Mucosa of rectum (tissue), 2 donors: ENCODE results near the gene HSD17B12.

ENCODE experiments used
- H3K27ac ChIP-seq, 2 donors: one replicate each; pipeline ENCODE4 v1.7.0; 2013; ENCODE audit warnings: inconsistent platforms in 2 of 2, low read depth in 2 of 2, low read length in 2 of 2
- H3K27me3 ChIP-seq, 2 donors: one replicate each; pipeline ENCODE4 v1.7.0; 2013; ENCODE audit warnings: low read length in 2 of 2; ENCODE audit not compliant: control insufficient read depth in 2 of 2, insufficient read depth in 2 of 2
- H3K36me3 ChIP-seq, 2 donors: one replicate each; pipeline ENCODE4 v1.7.0; 2013; ENCODE audit warnings: low read length in 2 of 2; ENCODE audit not compliant: control insufficient read depth in 2 of 2, insufficient read depth in 2 of 2
- H3K4me1 ChIP-seq, 2 donors: one replicate each; pipeline ENCODE4 v1.7.0; 2013; ENCODE audit warnings: low read length in 2 of 2, mild to moderate bottlenecking in 1 of 2; ENCODE audit not compliant: control insufficient read depth in 2 of 2, insufficient read depth in 2 of 2
- H3K4me3 ChIP-seq, 2 donors: one replicate each; pipeline ENCODE4 v1.7.0; 2013; ENCODE audit warnings: low read length in 2 of 2
- H3K9ac ChIP-seq, 2 donors: one replicate each; pipeline ENCODE4 v1.7.0; 2013; ENCODE audit warnings: low read length in 2 of 2, low read depth in 1 of 2, mild to moderate bottlenecking in 1 of 2
- H3K9me3 ChIP-seq, 2 donors: one replicate each; pipeline ENCODE4 v1.7.0; 2013; ENCODE audit warnings: low read length in 2 of 2; ENCODE audit not compliant: control insufficient read depth in 2 of 2
- donor health status: healthy.
- donor health status: Normal muscosa, but diverticular disease.

The HSD17B12 gene

DNA sequence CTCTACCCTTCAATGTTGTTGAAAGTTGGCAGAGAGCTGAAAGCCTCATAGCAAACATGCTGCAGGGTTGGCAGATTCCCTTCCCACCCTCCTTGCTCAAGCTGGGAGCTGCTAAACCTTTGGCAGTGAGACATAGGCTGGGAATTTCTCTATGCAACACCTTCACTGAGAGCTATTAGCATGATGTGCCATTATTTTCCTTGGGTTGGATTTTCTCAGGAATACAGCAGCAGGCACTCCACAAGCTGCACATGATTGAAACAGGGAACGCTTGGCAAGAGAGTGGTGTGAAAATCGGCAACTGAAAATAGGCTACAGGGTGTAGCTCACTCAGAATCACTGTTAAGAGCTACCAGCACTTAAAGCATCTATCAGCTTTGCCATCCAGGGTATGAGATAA is 190.5 kb downstream of the HSD17B12 start:
- Histone ChIP-seq H3K9ac (no peak overlapping the region), H3K36me3 (no peaks in the 10 kb centered on the region), H3K4me1 (no peaks in the 10 kb centered on the region), H3K27ac (no peak overlapping the region), H3K4me3 (no peak overlapping the region), H3K27me3 (peaks cover 9 to 15% of the 10 kb centered on the region in 2 donors), H3K9me3 (no peaks in the 10 kb centered on the region)

DNA sequence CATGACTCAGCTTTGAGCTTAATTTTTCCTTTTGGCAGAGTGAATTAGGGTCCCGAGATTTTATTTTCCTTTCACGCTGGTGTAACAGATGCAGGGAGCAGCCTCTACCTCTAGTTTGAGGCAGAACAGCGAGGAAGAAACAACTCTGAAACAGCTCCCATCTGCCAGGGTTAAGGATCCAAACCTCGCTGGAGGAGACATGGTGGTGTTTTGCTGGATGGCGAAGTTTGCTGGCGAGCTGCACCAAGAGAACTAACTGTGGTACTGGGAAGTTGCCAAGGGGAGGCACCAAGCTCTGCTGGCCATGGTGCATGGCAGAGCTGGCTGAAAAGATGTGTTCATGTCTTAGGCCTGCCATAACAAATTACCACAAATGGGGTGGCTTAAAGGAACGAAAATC is 192.5 kb downstream of the HSD17B12 start:
- Histone ChIP-seq H3K27me3 (peaks cover 11 to 20% of the 10 kb centered on the region in 2 donors), H3K27ac (no peak overlapping the region), H3K9me3 (no peaks in the 10 kb centered on the region)

DNA sequence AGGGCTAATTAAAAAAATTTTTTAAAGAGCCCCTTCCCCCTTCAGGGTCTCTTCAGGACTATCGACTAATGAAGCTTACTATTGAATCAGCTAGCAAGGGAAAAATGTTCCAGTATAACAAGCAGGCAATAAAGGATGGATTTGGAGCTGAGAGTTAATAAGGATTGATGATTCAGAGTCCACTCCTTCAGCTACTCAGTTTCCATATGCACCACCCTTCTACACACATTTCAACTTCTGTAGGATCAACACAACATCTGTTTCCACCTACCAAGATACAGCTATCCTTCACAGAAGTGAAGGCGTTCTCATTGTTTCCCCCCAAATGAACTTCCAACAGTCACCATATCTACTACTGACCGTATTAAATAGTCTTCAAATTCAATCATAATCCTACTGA is 193.5 kb downstream of the HSD17B12 start:
- no peak overlapping the region for H3K4me3 ChIP-seq
- no peak overlapping the region for H3K27ac ChIP-seq
- no peaks in the 10 kb centered on the region for H3K4me1 ChIP-seq
- peaks cover 15 to 22% of the 10 kb centered on the region in 2 donors for H3K27me3 ChIP-seq
- H3K9me3 ChIP-seq = no peaks in the 10 kb centered on the region
- no peak overlapping the region for H3K9ac ChIP-seq
- H3K36me3 ChIP-seq = no peaks in the 10 kb centered on the region

More for the DNA sequence above, 192.5 kb downstream of the HSD17B12 start:
- no peak overlapping the region for H3K4me3 ChIP-seq
- no peaks in the 10 kb centered on the region for H3K4me1 ChIP-seq
- H3K36me3 ChIP-seq = no peaks in the 10 kb centered on the region
- H3K9ac ChIP-seq = no peak overlapping the region

DNA sequence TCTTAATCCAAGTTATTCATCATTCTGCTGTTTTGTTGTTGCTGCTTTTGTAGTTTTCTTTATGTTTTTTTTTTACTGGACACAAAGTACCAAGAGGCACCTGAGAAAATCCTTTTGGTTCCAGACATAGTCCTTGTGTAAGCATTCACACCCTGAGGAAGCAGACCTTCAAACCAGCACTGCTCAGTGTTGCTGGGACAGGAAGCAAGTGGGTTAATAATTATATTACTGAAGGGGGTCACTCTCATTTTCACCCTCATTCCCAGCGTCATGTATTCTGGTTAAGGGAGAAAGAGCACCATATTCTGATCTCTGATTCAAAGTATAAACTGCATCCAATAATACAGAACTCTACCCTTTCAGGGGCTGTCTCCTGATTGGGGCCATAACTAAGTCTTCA is 194.2 kb downstream of the HSD17B12 start:
- Histone ChIP-seq H3K9me3 (no peaks in the 10 kb centered on the region), H3K27ac (no peak overlapping the region), H3K4me1 (no peaks in the 10 kb centered on the region), H3K4me3 (no peak overlapping the region), H3K9ac (no peak overlapping the region), H3K36me3 (no peaks in the 10 kb centered on the region), H3K27me3 (peaks cover 15 to 20% of the 10 kb centered on the region in 2 donors)

DNA sequence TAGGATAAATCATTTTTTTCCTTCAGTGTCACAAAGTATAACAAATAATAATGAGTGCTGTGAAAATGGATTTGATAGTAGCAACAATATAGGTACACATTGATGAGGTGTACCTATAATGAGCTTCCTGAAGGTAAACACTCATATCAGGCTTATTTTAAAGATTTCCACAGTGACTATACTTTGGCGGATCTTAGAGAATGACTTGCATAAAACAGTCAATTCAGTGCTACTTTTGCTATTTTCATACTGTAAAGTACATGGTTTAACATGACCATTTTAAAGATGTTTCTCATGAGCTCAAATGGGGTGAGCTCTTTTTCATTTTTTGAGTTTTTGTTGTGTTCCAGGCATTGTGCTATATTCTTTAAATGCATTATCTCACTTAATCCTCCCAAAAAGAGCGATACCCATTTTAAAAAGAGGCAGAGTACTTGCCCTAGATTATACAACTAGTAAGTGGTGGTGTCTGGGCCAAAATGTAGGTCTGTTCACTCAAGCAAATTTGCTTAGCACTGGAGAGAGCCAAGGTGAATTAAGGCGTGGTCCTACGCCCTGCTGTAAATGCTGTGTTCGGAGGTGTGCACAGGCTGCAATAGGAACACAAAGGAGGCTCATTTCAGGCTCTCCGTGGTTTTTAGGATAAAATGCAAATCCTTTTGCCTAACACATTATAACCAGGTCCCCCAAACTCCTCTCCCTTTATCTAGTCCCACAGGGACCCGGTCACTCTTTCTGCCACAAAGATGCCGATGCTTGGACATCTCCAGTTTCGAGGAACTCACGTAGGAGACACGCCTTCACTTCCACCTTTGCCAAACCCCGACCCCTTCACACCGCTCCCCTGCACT is 199.5 kb downstream of the HSD17B12 start:
- peak overlapping the region; percentile 48 to 83 for H3K9ac ChIP-seq
- H3K4me3 ChIP-seq = peak overlapping the region; percentile 75 to 99
- H3K36me3 ChIP-seq = peaks cover 7 to 17% of the 10 kb centered on the region in 2 donors
- H3K9me3 ChIP-seq = no peaks in the 10 kb centered on the region
- H3K4me1 ChIP-seq = peaks cover 10 to 13% of the 10 kb centered on the region in 2 donors
- H3K27ac ChIP-seq = peak overlapping the region in 1 of 2 donors; percentile 13
- H3K27me3 ChIP-seq = peaks cover 6 to 11% of the 10 kb centered on the region in 2 donors

DNA sequence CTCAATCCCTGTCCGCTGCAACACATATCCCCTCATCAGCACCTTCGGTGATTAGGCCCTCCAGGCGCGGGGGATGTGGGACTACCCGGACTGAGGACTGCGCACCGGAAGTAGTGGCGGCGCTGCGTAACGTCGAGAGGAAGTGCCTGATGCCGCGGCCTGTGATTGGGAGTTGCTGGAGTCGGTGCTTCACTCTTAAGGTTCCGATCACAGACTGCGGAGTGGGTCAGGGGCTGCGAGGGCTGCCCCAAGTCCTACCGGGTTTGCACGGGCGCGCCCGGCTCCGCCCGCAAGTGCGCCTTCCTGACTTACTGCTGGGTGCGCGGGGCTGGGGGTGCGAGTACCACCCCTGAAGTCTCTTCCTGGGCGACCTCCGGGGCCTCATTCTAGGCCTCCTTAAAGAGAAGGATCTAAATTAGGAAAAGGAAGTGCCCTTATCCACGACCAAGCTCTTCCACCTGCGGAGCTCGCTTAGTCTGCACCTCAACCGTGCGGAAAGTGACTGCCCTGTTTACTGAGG is 200.2 kb downstream of the HSD17B12 start, which contains the start of gene ALKBH3:
ALKBH3 (plus strand) TSS at position 192 of the 520 bp plus-strand sequence. CDS start 1,822 bp downstream, outside the sequence.
- Histone ChIP-seq H3K36me3 (peaks cover 13 to 23% of the 10 kb centered on the region in 2 donors), H3K9ac (peak within 1 kb of the TSS; percentile 69 to 83), H3K4me1 (peaks cover 10 to 13% of the 10 kb centered on the region in 2 donors), H3K27ac (peak within 1 kb of the TSS; percentile 13 to 29), H3K4me3 (peak within 1 kb of the TSS; percentile 75 to 99), H3K27me3 (peaks cover 6 to 11% of the 10 kb centered on the region in 2 donors), H3K9me3 (no peaks in the 10 kb centered on the region)

DNA sequence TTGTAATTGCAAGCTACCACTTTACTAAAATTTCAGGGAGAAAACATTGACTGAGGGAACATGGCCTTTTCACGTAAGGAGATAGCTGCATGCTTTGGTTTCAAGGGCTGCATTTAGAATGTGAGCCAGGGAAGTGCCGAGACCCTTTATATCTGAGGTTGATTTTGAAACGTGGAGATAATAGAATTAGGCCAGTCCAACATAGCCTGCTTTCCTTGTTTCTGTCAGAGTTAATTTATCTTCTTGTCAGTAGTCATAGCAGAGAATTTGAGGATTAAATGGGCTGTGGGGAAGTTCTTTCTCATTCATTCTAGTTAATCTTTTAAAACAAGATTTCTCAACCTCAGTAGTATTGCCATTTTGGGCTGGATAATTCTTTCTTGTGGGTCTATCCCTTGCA is 212.3 kb downstream of the HSD17B12 start:
- no peak overlapping the region for H3K9ac ChIP-seq
- H3K27me3 ChIP-seq = no peaks in the 10 kb centered on the region
- H3K4me3 ChIP-seq = no peak overlapping the region
- no peaks in the 10 kb centered on the region for H3K4me1 ChIP-seq
- H3K27ac ChIP-seq = no peak overlapping the region
- H3K9me3 ChIP-seq = no peaks in the 10 kb centered on the region
- H3K36me3 ChIP-seq = peaks cover 55 to 69% of the 10 kb centered on the region in 2 donors

DNA sequence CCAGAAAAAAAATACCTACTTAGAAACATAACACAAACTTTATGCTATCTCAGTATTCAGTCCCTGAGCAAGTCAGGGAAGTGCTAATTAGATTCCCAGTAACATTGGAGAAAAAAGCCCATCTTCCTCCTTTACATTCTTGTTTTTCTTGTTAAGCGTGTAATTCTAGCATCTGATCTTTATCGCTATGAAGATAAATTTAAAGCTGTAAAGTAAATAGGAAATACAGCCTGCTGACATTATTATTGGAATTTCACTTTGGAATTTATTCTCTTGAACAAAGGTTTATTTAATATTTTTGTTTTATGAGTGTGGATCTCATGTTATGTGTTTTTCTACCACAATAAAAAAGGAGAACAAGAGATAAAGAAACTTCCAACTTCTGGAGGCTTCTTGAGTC is 214.0 kb downstream of the HSD17B12 start:
- Histone ChIP-seq H3K9me3 (no peaks in the 10 kb centered on the region), H3K27ac (no peak overlapping the region), H3K9ac (no peak overlapping the region), H3K4me3 (no peak overlapping the region), H3K27me3 (no peaks in the 10 kb centered on the region), H3K4me1 (no peaks in the 10 kb centered on the region), H3K36me3 (peaks cover 64 to 82% of the 10 kb centered on the region in 2 donors)

DNA sequence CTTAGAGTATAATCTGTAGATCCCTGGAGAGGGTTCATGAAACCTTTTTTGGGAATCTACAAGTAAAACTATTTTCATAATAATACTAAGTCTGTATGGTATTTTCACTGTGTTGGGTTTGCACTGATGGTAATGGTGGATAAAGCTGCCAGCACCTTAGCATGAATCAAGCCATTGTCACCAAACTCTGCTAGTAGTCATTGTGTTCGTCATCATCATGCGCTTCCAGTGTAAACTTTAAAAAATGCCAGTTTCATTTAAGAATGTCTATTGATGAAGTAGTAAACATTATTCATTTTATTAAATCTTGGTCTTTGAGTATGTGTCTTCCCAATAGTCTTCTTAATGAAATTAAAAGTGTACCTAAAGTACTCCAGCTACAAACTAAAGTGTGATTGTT is 215.1 kb downstream of the HSD17B12 start:
- no peaks in the 10 kb centered on the region for H3K9me3 ChIP-seq
- no peak overlapping the region for H3K27ac ChIP-seq
- H3K4me3 ChIP-seq = no peak overlapping the region
- no peaks in the 10 kb centered on the region for H3K4me1 ChIP-seq
- H3K36me3 ChIP-seq = peaks cover 59 to 78% of the 10 kb centered on the region in 2 donors
- no peak overlapping the region for H3K9ac ChIP-seq
- H3K27me3 ChIP-seq = no peaks in the 10 kb centered on the region

DNA sequence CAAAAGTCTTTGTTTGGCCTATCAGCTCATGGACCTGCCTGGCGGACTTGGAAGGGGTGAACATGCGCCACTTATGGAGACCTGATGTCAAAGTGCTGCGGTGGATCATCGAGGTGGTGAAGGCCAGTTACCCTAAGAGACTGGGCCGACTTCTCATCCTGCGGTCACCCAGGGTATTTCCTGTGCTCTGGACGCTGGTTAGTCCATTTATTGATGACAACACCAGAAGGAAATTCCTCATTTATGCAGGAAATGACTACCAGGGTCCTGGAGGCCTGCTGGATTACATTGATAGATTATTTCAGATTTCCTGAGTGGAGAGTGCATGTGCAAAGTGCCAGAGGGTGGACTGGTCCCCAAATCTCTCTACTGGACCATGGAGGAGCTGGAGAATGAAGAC is 218.0 kb downstream of the HSD17B12 start:
- Histone ChIP-seq H3K4me1 (no peaks in the 10 kb centered on the region), H3K4me3 (no peak overlapping the region), H3K36me3 (peaks cover 52 to 71% of the 10 kb centered on the region in 2 donors), H3K9me3 (no peaks in the 10 kb centered on the region), H3K9ac (no peak overlapping the region), H3K27me3 (no peaks in the 10 kb centered on the region), H3K27ac (no peak overlapping the region)
